NCI-H82 treated with DMSO at 0.1 percent for 48 hours (cell line): ENCODE data around the gene IZUMO1.
A peak's percentile ranks its signal among the peaks of the same experiment; 100 is the strongest.
"Not testable (repeated sequence)": the region's sequence is repeated elsewhere in the genome, so short reads cannot be mapped to it uniquely, and the experiment has no call there.

Experiments used
- DNase-seq: peaks from one replicate; lab custom pipeline; 2025; ENCODE audit not compliant: unreplicated experiment; lab: John Stamatoyannopoulos, UW

Gene IZUMO1

GRCh38 chr19:48714759-48715675, 31.7 kb downstream of the IZUMO1 start:
- no peak for DNase-seq

GRCh38 chr19:48713864-48714755, 32.6 kb downstream of the IZUMO1 start:
- peak; percentile 100 for DNase-seq

GRCh38 chr19:48713041-48713863, 33.5 kb downstream of the IZUMO1 start:
- no peak for DNase-seq

- no peak for DNase-seq
Observed at GRCh38 chr19:48711106-48711662, 35.5 kb downstream of the IZUMO1 start.

- DNase-seq: no peak
Observed at GRCh38 chr19:48708471-48708870, 38.2 kb downstream of the IZUMO1 start.

DNA sequence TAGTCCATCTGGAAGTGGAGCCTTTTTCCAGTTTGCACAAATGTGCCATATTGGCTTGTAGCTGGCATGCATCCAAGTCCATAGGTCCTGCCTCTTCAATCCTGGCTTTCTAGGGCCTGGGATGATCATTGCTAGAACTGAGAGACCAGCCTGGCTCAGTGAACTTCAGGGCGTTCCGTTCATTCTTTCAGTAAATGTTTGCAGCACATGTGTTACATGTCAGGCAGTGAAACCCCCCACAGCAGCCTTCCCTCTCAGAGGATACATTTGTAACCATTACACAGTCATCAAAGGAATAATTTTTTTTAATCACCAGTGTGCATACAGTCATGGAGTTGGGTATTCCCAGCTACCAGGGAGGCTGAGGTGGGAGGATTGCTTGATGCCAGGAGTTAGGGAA, 41.3 kb downstream of the IZUMO1 start:
- DNase-seq: peak; percentile 17

GRCh38 chr19:48703316-48703715, 43.4 kb downstream of the IZUMO1 start:
- no peak for DNase-seq

- no peak for DNase-seq
Observed at GRCh38 chr19:48702701-48703100, 44.0 kb downstream of the IZUMO1 start.

GRCh38 chr19:48698046-48698445, 48.7 kb downstream of the IZUMO1 start:
- no peak for DNase-seq

DNA sequence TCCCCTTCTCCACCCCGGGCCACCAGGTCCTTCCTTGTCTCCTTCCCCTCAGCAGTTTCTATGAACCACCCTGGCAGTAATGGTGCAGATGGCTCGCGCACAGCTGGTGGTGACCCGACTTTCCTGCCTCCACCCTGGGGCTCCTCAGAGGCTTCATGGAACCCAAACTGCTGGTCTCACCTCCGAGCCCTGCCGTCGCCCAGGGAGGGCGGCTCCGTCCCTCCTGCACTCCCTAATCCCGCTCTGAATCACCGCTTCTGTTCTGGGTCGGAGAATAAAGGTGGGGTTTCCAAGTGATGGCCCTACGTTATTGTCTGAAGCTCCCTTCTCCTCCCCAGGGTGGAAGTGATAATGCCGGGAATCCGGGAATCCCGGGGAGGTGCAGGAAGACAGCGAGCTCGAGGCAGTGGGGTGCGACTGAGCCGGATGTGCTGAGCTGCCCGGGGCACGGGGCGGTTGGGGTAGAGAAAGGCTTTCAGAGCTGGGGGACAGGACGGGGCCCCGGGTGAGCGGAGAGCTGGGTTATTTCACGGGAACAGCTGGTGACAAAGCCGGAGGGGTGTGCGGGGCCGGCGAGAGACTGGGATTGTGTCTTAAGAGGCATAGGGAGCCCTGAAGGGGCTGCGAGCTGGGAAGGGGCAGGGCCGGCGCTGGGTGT, 50.2 kb downstream of the IZUMO1 start:
- DNase-seq: no peak

DNA sequence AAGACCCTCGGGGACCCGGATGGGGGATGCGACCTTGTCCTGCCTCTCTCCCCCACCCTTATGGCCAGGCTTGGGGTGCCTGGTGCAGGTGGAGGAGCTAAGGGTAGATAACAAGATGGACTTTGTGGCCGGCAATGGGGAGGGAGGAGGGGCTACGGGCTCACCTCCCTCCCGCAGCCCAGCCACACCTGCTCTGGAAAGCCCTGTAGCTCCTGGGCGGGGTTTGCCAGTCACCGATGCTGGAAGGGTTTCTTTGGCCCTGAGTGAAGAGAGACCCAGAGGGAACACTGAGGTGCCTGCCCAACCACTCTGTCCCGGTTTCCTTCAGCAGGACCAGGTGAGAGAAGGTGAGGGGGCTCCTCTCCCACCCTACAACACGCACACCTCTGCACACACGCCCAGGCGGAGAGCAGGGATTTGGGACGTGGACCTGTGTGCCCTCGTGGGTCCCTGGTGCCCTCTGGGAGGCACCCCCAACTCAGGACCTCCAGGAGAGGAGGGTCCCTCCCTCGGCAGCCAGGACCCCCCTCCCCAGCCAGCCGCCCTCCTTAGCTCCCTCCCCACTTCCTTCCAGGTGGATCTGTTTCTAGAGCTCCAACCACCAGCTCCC, 50.9 kb downstream of the IZUMO1 start, which contains the start of gene FUT2:
TSS of gene FUT2 (plus strand) at position 229 of the 610 bp plus-strand sequence. CDS start 6,986 bp downstream, outside the sequence.
- no peak for DNase-seq

DNA sequence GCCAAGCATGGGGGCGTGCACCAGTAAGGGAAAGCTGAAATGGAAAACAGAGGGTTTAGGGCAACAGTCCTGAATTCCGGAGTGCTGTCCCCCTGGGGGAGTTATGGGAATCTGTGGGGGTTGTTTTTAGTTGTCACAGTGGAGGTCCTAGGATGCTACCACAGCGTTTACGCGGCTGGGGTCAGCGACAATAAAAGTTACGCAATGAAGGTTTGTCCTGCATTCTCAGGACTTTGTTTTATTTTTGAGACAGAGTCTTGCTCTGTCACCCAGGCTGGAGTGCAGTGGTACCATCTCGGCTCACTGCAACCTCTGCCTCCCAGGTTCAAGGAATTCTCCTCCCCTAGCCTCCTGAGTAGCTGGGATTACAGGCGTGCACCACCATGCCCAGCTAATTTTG, 53.1 kb downstream of the IZUMO1 start:
- not testable (repeated sequence) for DNase-seq
